Femur (tissue), 1 donor: Measurements from ENCODE around the gene FASTK.

Experiments used
- DNase-seq: peaks from one replicate; pipeline ENCODE4 v3.0.0-alpha.2; 2017

The FASTK gene

DNA sequence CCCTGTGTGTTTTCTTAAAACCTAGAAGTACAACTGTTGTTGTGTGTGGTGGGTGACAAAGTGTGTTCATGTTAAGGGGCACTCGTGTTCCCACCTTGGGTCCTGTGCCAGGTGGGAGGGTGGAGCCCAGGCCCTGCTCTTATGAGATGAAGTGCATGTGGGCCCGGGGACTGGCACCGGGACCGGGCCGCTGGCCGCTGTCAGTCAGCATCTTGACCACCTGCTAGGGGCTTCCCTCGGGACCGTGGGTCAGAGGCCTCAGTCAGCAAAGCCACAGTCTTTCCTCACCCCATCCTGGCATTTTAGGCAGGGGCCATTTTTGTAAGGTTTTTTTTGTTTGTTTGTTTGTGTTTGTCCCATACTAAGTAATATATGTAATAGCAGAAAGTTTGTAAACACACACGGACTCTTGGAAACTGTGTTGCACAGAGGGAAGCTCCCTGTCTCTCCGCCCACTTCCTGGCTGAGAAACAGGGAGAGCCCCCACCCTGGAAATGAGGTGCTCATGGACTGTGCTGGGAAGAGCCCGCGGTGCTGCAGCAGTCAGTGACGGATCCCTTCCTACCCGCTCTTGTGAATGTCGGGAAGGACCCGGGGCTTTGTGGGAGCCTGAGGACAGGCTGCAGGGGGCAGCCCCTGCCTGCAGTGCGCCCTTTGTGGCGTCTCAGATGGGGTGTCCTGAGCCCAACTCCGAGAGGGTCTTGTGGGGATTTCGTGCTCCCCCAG lies 19.0 kb upstream of the FASTK start:
- no peak for DNase-seq

DNA sequence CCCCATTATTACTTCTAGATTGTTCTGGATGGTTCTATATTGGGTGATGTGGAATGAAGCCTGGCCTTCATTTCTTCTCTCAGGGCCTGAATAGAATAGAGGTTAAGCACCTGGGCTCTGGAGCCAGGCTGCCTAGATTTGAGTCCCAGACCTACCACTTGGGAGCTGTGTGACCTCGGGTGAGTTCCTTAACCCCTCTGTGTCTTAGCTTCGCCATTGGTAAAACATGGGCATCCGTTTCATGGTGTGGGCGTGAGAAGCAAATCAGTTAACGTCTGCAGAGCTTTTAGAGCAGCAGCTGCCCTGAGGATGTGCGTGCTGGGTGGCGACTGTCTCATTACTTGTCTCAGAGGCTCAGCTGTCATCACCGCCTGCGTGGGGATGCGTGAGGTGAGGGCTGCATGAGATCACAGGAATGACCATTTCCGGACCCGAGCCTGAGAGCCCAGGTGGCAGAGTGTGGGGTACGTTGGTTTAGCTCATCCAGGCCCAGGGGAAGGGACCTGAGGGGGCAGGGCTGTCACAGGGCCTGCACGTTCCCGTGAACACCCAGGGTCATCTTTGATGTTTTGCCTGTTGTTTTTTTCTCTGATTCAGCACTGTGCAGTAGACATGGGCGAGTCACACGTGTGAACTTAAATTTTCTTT lies 15.3 kb upstream of the FASTK start:
- no peak for DNase-seq

DNA sequence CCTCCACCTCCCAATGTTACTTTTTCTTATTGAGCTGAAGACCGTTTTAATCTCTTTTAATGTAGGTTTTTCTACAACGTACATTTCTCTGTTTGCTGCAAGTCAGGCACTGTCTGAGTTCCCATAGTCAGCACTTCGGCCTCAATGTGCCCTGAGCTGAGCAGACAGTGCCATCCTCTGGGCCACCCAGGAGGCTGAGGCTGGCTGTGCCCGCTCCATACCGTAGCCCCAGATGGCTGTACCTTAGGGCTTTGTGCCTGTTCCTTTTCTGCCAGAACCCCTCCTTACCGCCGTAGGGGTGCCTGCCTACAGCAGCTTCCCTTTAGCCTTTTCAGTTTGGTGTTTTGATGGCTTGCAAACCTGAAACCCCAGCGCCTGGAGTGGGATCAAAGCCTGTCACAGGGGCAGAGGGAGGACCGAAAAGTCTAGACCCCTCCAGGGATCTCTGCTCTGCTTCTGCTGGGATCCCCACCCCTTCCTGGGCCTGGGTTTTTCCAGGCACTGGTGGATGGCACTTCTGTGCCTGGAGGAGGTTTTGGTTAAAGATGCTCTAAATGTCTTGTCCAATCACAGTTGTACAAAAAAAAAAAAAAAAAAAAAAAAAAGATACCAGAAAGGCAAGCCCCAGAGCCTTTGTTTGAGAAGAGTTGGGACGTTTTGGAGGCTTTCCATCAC lies 14.7 kb upstream of the FASTK start:
- no peak for DNase-seq

DNA sequence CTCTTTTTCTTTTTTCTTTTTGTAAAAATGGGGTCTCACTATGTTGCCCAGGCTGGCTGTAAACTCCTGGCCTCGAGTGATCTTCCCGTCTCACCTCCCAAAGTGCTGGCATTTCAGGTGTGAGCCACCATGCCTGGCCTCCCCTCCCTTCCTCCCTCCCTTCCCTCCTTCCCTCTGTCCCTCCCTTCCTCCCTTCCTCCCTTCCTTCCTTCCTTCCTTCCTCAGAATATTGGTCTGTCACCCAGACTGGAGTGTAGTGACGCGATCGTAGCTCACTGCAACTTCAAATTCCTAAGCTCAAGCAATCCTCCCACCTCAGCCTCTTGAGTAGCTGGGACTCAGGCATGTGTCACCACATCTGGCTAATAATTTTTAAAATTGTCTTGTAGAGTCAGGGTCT lies 14.1 kb upstream of the FASTK start:
- DNase-seq = no peak

DNA sequence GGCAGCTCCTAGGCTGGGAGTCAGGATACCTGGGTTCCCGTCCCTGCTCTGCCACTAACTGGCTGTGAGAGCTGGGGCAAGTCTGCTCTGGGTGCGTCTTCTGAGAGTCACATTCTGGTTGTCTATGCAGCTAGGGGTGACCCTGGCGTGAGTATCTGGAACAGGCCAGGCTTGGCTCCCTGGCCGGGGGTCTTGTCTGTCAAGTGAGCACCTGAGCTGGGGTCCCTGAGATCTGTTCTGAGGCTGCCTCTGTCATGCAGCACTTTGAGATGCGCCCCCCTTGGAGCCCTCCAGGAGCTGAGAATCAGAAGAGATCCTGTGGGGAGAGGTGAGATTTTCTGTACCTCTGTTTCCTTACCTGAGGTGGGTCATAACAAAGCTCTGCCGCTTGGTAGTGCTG lies 13.1 kb upstream of the FASTK start:
- no peak for DNase-seq

DNA sequence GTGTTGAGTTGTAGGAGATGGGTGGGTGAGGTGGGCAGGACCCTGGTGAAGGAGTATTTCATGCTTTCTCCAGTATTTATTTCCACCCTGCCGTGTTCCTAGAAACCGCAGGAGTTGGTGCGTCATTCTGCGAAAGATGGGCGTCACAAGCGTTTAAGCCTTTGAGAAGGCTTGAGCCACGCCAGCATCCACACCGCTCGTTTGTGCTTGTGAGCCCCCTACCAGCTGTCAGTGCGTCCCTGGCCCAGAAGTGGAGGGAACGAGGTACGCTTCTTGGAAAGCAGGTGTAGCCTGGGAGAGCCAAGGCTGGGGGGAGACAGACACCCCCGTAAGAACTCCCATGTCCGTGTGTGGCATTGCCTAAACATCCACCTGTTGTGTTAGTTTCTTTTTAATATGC lies 11.4 kb upstream of the FASTK start:
- DNase-seq = no peak

DNA sequence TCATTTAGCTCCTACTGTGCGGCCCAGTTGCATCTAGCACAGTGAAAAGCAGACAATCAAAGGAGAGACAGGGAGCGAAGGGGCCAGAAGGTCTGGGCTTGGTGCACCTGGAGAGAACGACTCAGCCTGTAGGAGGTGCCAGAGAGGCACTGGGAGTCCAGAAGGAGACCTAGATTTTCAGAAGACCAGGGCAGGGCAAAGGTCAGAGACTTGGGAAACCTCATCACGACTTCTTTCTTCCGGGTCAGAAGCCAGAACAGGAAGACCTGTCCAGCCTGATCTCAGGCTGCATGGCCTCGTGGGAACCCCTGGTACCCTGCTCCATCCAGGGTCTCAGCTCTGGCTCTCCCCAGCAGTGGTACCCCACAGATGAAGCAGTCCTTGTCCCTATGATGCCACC lies 10.8 kb upstream of the FASTK start:
- no peak for DNase-seq

DNA sequence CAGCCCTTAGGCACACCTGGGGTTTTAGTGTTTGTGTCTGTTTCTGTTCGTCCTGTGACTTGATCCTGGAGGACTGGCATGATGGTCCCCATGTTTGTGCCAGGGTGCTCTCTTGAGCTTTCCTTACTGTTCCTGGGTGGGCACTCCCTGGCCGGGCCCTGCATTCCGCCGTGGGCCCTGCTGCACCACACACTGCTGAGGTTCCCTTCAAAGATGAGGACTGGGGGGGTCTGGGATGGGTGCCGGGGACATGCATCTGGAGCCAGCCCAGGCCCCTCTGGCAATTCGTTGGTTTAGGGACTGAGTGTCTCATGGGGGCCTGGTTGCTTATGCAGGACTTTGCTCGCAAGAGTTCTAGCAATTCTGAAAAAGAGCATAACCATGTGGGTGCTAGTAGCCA lies 10.4 kb upstream of the FASTK start:
- DNase-seq = no peak

DNA sequence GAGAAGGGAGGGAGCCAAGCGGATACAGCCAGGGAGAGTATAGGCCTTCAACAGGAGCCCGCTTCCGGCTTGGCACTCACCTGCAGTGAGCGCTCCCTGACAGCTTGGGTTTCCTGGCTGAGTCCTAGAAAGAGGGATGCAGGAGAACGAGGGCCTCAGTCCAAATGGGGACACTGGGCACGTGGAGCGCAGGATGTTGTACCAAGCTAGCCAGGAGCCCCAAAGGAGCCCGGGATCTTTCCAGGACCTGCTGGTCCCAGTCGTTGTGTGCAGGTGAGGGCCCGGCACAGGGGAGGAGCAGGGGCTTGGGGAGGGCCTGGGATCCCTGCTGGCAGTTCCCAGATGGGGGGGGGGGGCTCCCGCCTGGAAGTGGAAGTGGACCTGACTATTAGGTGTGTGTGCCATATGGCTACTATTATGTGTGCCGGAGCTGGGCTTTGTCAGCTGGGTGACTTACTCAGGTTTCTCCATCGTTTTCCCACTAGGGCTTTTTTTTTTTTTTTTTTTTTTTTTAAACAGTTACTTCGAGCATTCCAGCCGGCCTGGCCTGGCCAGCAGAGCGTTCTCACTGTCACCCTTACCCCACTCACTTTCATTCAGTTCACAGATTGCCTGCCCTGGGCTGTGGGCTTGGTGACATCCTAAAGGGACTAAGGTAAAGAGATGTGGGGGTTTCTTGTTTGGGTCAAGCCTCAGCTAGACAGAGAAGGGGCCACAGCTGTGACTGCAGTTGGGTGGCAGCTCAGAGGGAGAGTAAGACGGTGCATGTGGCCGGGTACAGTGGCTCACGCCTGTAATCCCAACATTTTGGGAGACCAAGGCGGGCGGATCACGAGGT lies 9.5 kb upstream of the FASTK start:
- DNase-seq = no peak

DNA sequence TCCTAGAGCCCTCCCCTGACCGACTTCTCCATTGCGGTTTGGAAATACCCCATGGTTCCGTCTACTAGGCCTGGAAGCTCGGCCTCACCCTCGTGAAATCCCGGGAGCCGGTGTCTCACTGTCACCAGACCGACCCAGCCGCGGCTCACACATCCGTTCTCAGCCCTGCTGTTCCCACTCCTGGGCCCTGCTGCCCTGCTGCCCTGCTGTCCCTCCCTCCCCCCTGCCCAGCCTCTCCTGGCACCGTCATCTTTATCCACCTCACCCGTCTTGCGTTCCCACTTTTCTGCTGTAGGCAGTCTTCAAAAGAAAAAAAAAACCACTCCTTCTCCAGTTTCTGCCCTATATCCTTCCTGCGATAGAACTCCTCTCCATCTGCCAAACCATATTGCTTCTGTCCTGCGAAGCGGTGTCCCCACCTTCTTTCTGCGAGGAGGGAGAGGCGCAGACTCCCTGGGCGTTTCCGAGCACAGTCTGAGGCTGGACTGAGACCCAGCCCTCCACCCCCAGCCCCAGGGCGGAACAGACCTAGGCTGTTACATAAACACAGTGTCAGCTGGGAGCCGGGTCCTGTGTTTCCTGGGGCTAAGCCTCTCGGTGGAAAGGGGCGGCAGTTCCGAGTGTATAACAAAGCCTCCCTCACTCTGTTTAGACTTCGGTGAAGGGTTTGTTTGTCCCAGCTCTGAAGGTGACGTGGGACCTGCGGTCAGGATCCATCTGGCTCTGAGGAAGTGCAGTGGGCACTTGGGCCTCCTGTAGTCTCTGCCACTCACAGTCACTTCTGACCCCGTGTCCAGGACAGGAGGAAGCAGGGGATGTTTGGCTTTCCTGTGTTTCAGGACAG lies 8.5 kb upstream of the FASTK start:
- peak; percentile 79 for DNase-seq

DNA sequence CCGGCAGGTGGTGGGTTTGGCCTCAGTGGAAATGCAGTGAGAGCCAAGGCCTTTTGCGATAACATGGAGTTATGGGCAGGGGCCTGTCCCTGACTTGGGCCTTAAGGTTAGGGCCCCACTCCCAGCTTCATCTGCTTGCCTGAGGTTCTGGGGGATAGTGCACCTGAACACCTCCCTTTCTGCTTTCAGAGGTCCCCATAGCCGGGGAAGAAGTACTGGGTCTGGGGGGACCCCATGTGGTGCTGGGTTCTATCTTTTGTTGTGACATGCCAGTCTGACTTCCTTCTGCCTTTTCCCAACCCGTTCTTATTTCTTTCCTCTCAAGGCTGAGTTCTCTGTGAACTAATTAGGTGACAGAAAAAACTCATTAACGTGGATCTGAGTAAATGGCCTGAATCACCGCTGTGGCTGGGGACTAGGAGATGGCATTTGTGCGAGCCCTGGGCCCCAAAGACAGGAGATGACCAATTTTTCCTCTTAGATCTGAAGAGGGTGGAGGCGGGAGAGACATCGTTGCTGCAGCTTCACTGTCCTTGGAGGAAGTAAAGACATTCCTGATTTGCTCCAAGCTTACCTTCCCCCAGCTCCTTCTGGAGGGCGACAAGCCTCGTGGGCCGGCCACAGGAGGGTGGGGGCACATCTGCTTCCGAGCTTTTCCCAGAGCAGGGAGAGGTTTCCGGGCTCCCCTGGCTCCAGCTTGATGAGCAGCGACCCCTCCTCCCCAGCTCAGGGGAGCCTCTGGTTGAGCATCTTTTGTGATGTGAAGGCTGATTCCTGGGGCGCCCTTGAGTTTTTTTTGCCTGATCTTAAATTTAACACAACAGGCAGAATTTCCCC lies 7.6 kb upstream of the FASTK start:
- DNase-seq = no peak

DNA sequence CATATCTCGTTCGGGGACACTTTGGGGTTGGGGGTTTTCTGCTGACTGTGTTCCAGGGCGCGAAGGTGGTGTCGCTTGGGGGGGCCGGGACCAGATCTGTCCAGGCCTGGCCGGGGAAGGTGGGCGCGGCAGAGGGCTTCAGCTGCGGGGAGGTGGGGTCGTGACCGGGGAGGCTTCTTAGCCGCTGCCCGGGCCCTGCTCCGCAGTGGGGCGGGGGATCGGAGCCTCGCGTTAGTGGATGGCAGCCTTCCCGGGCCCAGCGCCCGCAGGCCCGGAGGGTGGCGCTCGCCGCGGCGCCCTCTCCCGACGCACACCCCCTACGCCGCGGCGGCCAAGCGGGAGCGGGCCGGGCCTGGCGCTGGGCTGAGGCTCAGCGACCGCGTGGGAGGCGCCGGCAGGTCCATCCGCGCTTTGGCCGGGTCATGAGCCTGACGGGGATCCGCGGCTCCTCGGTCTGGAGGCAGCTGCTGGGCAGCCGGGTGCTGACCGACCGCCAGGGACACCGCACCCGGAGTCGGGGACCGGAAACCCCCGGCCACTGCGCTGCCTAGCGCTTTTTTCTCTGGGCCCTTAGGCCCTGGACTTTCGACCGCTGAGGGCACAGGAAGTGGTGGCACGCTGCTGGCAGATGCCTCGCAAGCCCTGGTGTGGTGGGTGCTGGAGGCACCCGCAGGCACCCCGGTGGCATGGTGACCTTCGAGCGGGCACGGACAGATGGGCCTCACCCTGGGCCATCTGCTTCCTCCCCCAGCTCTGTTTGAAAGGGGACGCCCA lies 6.8 kb upstream of the FASTK start:
- DNase-seq = peak; percentile 53

DNA sequence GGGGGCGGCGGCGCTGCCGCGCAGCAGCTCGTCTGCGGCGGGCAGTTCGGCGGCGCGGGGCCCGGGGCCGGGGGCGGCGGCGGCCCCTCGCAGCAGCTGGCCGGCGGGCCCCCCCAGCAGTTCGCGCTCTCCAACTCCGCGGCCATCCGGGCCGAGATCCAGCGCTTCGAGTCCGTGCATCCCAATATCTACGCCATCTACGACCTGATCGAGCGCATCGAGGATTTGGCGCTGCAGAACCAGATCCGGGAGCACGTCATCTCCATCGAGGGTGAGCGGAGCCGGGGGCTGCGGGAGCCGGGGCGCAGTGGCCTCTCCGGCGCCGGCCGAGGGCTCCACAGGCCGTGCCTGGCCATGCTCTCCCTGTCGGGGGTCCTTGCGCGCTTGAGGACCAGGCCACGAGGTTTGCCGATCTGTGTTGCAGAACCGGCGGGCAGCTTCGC lies 6.2 kb upstream of the FASTK start:
- no peak for DNase-seq

DNA sequence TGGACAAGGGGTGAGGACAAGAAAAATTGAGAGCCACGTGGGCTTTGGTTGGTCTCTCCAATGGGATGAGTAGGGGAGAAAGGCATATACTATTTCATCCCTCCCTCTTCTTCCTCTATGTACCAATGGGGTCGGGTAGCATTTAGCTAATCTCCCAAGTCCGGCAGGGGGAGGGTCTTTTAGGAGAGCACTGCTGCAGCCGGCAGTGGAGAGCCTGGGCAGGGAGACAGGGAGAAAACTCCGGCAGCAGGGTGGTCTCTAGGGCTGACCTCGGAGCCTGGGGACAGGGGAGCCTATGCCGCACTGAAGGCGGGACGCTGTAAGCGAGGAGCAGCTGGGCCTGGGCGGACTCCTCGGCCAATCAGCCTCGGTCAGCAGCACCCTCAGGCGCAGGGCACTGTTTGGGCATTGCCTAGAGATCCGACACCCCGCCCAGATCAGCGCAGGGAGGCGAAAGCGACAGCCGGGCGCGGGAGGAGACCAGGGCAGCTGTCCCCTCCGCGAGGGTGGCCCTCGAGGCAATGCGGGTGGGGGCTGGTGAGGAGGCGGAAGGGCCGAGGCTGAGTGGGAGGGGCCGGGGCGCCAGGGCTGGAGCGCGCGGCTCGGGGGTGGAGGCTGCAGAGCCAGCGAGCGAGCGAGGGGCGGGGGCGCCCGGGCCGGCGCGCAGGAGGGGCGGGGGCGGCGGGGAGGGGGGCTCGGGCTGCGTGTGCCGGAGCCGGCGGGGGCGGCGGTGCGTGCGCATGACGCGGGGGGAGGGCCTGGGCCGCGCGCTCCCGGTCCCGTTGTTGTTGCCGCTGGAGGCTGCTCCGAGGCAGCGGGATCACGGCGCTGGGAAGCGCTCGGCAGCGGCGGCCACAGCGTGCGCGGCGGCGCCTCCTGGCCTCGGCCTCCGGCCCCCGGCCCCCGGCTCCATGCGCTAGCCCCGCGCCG lies 5.3 kb upstream of the FASTK start, which contains the start of gene AGAP3:
AGAP3 (plus strand) TSS at position 785 of the 930 bp plus-strand sequence. CDS start 267 bp downstream, outside the sequence.
- peak; percentile 93 for DNase-seq

DNA sequence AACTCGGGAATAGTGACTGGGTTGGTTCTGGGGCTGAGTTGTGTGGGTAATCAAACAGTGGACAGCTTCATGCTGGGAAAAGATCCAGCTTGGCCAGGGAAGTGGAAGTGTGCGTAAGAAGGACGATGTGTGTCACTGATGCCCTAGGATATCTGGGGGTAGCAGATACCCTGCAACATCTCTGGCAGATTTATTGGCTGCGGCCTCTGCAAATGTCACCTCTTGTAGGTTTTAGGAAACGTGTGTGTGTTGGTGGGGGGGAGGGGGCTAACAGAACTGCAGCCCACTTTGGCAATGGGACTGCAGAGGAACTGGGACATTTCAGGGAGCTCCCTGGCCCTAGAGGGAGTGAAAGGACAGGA lies 4.7 kb upstream of the FASTK start:
- DNase-seq = no peak

DNA sequence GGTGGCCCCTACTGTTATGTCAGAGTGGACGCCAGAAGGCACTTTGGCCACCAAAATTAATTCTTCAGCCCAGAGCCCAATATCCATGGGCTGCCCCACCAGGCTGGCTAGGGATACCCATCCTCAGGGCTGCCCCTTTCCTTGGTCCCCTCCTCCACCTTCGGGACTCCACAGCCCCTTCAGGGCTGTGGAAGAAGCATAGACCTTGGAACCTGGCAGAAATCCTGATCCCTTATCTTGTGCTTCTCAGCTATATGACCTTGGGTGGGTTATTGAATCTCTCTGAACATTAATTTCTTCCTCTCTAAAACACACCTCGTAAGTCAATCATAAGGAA lies 3.2 kb upstream of the FASTK start:
- no peak for DNase-seq

DNA sequence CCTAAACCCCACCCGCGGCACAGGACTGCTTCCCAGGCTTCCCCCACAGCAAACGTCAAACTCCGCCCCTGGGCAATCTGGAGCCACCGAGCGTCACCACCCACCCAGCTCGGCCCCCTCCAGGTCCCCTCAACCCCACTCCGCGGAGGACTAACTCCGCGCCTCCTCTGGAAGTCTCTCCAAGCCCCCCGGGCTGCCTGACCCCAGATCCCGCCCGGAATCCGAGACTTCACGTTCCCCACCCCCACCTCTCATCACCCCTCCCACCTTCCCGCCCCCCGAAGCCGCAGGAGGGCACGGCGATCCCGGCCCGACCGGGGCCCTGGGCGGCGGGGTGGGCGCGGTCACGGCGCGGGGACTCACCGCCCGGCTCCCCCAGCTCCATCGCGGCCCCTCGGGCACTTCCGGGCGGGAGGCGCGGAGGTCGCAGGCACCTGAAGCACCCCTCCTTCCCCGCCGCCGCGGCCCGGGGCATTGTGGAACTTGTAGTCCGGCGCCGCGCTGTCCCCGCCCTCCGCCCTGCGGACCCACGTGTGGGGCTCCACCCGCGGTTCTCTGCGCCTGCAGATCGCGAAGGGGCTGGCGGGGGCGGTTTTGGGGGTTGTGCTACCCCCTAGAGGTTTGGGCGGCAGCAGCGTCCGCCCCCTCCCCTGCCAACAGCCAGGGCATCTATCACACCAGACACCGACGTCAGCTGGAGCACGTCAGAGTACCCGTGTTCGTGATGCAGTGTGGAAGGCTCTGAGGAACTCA lies 2.6 kb upstream of the FASTK start, which contains the start of gene TMUB1:
TMUB1 (minus strand) TSS at position 423 of the 753 bp plus-strand sequence. CDS start 930 bp downstream, outside the sequence.
- peak; percentile 78 for DNase-seq
